ENCODE results near the gene GBA2. TPM values are rescaled to one million over a fixed set of nuclear protein-coding genes. Genes with fewer than 3 reads are reported as not detected.
A peak's percentile ranks its signal among the peaks of the same experiment; 100 is the strongest.

The GBA2 gene
- total RNA-seq, 1 donor from 2014 or later, result 64.7 TPM

DNA sequence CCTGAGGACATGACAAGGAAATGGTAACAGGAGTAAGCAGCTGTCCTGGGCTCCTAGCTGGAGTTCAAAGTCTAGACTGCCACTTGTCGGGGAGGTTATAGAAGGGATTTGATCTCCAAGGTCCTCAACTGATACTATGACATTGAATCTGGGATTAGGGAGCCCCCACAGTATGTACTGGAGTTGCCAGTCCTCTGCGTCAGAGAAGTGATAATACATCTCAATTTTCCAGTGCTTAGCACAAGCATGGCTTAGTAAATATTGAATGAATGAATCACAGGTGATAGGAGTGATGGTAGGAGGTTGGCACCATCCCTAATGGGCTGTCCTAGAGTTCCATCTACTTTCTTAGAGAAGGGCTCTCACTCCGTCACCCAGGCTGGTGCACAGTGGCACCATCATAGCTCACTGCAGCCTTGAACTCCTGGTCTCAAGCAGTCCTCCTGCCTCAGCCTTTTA is 53.1 kb downstream of the GBA2 start:
- DNase-seq (ENCODE audit: low read depth, low spot score), result no peak

DNA sequence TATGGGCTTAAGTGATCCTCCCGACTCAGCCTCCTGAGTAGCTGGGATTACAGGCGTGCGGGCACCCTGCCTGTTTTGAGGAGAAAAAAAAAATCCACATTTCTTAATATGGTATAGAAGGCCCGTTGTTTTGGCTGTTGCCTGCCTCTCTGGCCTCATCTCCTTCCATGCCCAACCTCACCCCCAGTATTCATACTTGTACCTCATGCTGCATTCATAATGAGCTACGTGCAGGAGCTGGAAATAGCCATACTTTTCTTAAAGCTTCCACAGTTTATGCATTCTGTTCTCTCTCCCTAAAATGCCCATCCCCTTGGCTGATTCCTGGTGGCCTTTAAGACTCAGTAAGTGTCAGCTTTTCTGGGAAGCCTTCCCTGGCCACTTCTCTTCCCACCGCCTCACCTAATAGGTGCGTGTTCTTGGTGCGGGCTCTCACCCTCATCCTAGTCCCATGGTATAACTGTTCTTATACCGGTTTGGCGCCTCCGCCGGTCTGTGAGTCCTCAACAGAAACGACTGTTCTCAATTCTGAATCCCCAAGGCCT is 57.2 kb downstream of the GBA2 start:
- DNase-seq (ENCODE audit: low read depth, low spot score), result no peak

DNA sequence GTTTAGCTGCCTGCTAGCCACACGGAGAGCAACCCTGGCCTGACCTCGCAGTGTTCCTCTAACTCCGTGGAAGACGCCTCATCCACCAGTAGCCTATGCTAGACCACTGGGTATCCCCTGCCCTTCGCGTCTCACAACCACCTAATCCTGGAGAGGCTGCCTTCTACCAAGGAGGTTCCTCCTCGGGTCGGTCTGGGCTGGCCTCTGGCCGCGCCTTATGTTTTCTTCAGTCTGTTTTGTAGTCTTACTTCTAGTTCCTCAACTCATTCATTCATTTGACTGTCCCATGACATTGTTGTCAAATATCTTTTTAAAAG is 57.7 kb downstream of the GBA2 start:
- no peak for DNase-seq (ENCODE audit: low read depth, low spot score)

DNA sequence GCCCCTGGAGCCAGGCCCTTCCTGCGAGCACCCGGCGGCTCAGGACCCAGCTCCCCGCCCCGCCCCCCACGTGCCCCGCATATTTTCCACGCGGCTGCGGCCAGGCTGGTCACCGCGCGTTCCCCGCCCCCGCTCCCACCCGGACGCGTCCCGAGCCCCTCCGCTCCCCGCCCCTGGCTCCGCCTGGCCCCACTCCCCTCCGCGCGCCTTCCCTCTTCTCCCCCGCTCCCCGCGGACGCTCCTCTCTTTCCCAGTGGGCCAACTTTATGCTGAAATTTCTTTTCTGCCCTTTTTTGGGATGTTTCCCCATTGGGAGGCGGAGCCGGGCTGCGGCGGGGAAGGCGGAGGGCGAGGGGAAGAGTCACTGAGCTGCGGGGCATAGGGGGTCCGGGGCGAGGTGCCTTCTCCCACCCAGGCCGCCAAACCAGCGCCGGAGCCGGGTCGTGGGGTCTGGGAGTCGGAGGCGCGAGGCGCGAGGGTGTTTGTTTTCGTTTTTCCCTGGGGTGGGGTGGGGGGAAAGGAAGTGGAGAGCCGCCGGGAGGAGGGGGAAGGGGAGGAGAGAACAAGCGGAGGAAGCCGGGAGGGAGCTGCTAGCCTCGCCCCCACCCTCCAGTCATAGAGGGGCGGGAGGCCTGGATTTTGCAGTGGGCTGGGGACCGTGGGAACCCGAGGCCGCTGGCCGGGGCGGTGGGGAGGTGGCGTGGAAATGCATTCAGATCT is 58.3 kb downstream of the GBA2 start:
- DNase-seq (ENCODE audit: low read depth, low spot score), result peak; percentile 33

DNA sequence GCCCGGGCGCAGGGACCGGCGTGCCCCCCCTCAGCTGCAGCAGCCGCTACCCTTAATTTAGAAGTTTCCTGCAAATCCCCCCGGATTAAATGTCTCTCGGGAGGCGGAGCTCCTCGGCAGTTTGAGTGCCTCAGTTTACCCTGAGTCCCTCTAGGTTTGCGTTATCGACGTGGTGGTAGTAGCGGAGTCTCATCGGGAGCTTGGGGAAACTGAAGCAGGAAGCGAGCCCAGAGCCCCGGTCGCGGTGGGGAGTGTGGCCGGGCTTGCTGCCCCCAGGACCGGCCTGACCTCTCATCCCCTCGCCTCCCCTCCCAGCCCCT is 58.8 kb downstream of the GBA2 start:
- DNase-seq (ENCODE audit: low read depth, low spot score), result no peak

DNA sequence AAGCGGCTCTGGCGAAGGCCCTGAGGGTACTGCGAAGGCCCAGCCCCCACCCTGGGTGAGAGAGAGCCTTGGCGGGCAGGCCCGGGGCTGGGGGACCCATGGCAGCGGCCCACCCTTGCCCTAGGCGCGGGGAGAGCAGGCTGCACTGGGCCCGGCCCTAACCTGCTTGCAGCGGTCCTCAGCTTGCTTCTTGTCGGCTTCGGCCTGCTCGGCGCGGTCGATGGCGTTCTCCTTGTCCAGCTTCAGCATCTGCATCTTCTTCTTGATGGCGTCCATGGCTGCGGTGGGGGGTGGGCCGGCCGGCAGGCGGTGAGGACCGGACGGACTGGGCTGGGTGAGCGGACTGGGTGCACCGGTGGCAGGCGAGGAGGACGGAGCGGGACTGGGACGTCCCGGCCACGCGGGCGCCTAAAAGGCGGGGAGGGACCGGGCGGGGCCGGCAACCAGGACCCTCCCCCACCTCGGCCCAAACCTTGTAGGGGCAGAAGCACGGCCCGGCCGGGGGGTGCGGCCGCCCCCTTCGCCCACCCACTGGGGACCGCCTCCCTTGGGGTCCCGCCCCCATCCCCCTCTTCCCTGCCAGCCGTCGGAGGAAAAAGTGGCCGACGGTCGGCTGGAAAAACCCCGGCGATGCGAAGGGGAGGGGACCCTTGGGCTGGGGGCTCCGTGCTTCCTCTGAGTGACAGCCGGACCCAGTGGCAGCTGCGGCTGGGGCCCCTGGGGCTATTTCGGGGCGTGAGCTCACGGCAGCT is 59.3 kb downstream of the GBA2 start, which contains the start of gene TPM2:
Gene TPM2 (minus strand): TSS at position 384 of the 752 bp plus-strand sequence. CDS start 108 bp downstream, at position 276.
- no peak for DNase-seq (ENCODE audit: low read depth, low spot score)

DNA sequence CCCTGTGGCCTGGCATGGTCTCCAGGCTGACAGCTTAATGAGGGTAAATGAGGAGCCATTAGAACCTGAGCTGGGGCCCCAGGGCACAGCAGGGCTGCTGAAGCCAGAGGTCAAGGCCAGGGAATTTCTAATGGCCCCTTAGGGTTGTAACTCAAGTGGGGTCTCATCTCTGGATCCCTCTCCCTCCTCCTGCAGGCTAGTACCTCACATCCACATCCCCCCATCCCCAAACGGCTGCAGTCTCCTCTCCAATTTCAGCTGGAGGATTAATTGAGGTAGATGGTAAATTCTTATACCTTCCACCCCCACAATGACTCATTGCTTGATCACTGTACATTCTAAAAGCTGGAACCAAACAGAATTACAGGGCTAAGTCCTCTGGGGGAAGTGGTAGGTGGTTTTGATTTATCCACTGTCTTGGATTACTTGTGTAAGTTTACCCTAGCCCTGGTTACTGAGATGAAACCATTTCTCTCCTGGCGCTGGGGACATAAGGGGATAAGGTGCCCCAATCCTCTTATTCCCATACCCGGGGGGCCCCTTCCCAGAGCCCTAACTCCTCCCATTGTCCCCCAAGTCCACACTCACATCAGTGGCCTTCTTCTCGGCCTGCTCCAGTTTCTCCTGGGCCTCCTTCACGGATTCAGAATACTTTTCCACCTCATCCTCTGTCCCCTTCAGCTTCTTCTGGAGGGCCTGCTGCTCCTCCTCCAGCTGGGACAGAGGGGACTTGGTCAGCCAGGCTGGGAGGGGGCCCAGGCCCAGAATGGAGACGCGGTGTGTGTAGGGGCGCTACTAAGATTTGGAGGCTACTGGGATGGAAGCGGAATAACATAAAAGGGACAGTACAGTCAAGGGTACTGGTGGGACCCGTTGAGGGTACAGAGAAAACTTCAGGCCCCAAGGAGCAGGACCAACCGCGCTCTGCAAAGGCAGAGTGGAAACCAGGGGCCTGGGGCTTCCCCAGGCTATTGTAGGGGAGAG is 60.2 kb downstream of the GBA2 start:
- DNase-seq (ENCODE audit: low read depth, low spot score), result no peak

DNA sequence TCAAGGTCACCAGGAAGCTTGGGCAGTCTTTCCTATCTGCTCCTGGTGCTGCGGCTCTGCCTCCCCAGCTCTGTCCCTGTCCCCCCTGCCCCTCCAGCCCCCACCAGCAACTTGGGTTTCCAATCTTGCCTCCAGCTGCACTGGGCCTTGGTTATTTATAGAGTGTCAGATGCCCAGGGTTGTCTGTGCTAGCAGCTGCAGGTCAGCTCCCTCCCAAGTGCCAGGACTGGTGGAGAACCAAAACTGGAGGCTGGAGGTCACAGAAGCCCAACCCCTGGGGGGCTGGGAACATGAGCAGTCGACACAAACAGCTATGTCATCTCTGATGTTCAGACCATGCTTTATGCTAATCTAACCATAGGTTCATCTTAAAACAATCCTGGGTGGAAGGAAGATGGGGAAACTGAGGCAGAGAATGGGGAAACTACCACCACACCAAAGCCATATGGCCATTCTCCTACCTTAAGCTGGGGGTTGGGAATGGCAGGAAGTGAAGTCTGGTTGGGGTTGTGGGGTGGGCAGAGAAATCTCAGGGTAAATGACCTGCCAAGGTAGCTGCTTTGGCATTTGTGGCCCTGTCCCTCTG is 61.0 kb downstream of the GBA2 start:
- no peak for DNase-seq (ENCODE audit: low read depth, low spot score)

DNA sequence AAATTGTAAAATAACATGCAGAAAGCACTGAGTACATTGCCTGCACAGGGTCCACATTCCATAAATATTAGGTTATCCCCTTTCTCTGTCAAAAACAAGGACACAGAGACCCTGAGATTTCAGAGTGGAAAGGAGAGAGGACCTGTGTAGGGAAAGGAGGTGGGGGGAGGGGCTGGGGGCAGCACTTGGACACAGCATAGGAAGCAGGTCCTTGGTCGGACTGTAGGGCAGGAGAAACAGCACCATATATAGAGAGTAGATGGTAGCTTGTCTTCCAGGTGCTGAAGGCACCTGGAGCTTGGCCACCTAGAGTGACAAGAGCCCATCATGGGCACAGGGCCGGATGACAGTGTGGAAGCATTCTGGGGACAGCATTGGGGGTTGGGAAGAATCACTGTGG is 61.7 kb downstream of the GBA2 start:
- DNase-seq (ENCODE audit: low read depth, low spot score), result no peak

Other genes with a start within 250 kb of the GBA2 start
- 4.3 and 6.9 TPM in 2 replicates for gene TESK1, start 144.0 kb downstream of the GBA2 start, total RNA-seq
- 0.07 TPM in 1 of 2 replicates, not detected in the other for gene CD72, start 130.8 kb downstream of the GBA2 start, total RNA-seq
- not detected in 2 replicates for gene SIT1, start 98.3 kb downstream of the GBA2 start, total RNA-seq
- gene RMRP, start 91.2 kb downstream of the GBA2 start, total RNA-seq, result 22,365 and 32,732 TPM in 2 replicates
- gene CCDC107, start 90.9 kb downstream of the GBA2 start, total RNA-seq, result 10.6 and 11.7 TPM in 2 replicates
- 0.86 and 2.0 TPM in 2 replicates for gene ARHGEF39, start 84.0 kb downstream of the GBA2 start, total RNA-seq
- 0.40 TPM in 1 of 2 replicates, not detected in the other for gene CA9, start 75.3 kb downstream of the GBA2 start, total RNA-seq
- 119 and 221 TPM in 2 replicates for gene TPM2, start 59.3 kb downstream of the GBA2 start, total RNA-seq
- gene TLN1, start 17.0 kb downstream of the GBA2 start, total RNA-seq, result 314 and 379 TPM in 2 replicates
- gene CREB3, start 16.6 kb downstream of the GBA2 start, total RNA-seq, result 45.2 and 58.0 TPM in 2 replicates
- 11.9 and 13.2 TPM in 2 replicates for gene RGP1, start 59 bp upstream of the GBA2 start, total RNA-seq
- 8.5 and 23.2 TPM in 2 replicates for gene MSMP, start 5.0 kb upstream of the GBA2 start, total RNA-seq
- gene NPR2, start 42.4 kb upstream of the GBA2 start, total RNA-seq, result 8.1 and 12.3 TPM in 2 replicates
- 0.20 and 0.25 TPM in 2 replicates for gene SPAG8, start 63.0 kb upstream of the GBA2 start, total RNA-seq
- gene HINT2, start 65.8 kb upstream of the GBA2 start, total RNA-seq, result 23.9 and 24.1 TPM in 2 replicates
- not detected in 2 replicates for gene FAM221B, start 79.5 kb upstream of the GBA2 start, total RNA-seq
- 0.35 and 0.59 TPM in 2 replicates for gene TMEM8B, start 80.0 kb upstream of the GBA2 start, total RNA-seq
- not detected in 2 replicates for gene OR13J1, start 121.2 kb upstream of the GBA2 start, total RNA-seq
- 2.4 and 5.6 TPM in 2 replicates for gene HRCT1, start 157.0 kb upstream of the GBA2 start, total RNA-seq
- 7.5 and 11.7 TPM in 2 replicates for gene SPAAR, start 160.3 kb upstream of the GBA2 start, total RNA-seq
- not detected in 2 replicates for gene OR2S2, start 208.9 kb upstream of the GBA2 start, total RNA-seq